Colon (tissue), 2 donors: Measurements from ENCODE around the gene SPEN.

Experiments
- FAIRE-seq: peaks from 2 replicates; lab custom pipeline; 2012; peaks lifted over from hg19 to GRCh38; lab: Jason Lieb, UNC
- donor health status: control.
- donor health status: control.

SPEN gene

GRCh38 chr1:15948595-15949452, 101.3 kb downstream of the SPEN start:
- no peak for FAIRE-seq

GRCh38 chr1:15949453-15950245, 102.1 kb downstream of the SPEN start:
- no peak for FAIRE-seq

- no peak for FAIRE-seq
Observed at GRCh38 chr1:15950302-15950701, 102.8 kb downstream of the SPEN start.

GRCh38 chr1:15950763-15951295, 103.3 kb downstream of the SPEN start:
- FAIRE-seq: no peak

- no peak for FAIRE-seq
Observed at GRCh38 chr1:15951341-15952153, 104.0 kb downstream of the SPEN start.

GRCh38 chr1:15952317-15953258, 105.1 kb downstream of the SPEN start:
- no peak for FAIRE-seq

- no peak for FAIRE-seq
Observed at GRCh38 chr1:15953294-15953771, 105.8 kb downstream of the SPEN start.

- FAIRE-seq: no peak
Observed at GRCh38 chr1:15953791-15954241, 106.3 kb downstream of the SPEN start.

GRCh38 chr1:15954316-15954715, 106.8 kb downstream of the SPEN start:
- no peak for FAIRE-seq

- no peak for FAIRE-seq
Observed at GRCh38 chr1:15955552-15955951, 108.0 kb downstream of the SPEN start.

GRCh38 chr1:15956150-15956549, 108.6 kb downstream of the SPEN start:
- no peak for FAIRE-seq

- FAIRE-seq: no peak
Observed at GRCh38 chr1:15957221-15958095, 110.0 kb downstream of the SPEN start.

GRCh38 chr1:15958111-15958510, 110.6 kb downstream of the SPEN start:
- FAIRE-seq: no peak

- FAIRE-seq: no peak
Observed at GRCh38 chr1:15958793-15959192, 111.3 kb downstream of the SPEN start.

- FAIRE-seq: no peak
Observed at GRCh38 chr1:15959424-15959823, 111.9 kb downstream of the SPEN start.

- FAIRE-seq: no peak
Observed at GRCh38 chr1:15959827-15960446, 112.4 kb downstream of the SPEN start.

- FAIRE-seq: no peak
Observed at GRCh38 chr1:15960808-15961207, 113.3 kb downstream of the SPEN start.

GRCh38 chr1:15961492-15961891, 114.0 kb downstream of the SPEN start:
- FAIRE-seq: no peak

GRCh38 chr1:15962176-15962575, 114.7 kb downstream of the SPEN start:
- no peak for FAIRE-seq
